K562 (cell line): ENCODE measurements around the gene PET100. TPM values are rescaled to one million over a fixed set of nuclear protein-coding genes. Genes with fewer than 3 reads are reported as not detected.

Experiments
- BCLAF1 ChIP-seq, 2 experiments: fragments of 450-650 bp in 1 of 2; IDR thresholded peaks; 2 replicates each; pipeline ENCODE4 v1.6.1; 2011 to 2017; ENCODE audit warnings: low read depth in 2 of 2, antibody characterized with exemption in 1 of 2, borderline replicate concordance in 1 of 2, low read length in 1 of 2, mild to moderate bottlenecking in 1 of 2, mixed read lengths in 1 of 2; ENCODE audit not compliant: control insufficient read depth in 1 of 2
- HES1 ChIP-seq: fragments of 450-650 bp; IDR thresholded peaks from 2 replicates; pipeline ENCODE4 v1.6.1; 2016; ENCODE audit warnings: low read depth, mild to moderate bottlenecking, moderate library complexity
- ZBTB7A ChIP-seq: IDR thresholded peaks from 2 replicates; pipeline ENCODE4 v1.6.1; 2011; ENCODE audit warnings: low read depth, mild to moderate bottlenecking, low read length, moderate library complexity, borderline replicate concordance; ENCODE audit not compliant: control insufficient read depth
- ZNF140 ChIP-seq: fragments of 250-450 bp; sonication (Bioruptor Pico); IDR thresholded peaks from 2 replicates; pipeline ENCODE4 v1.8.0; 2021; ENCODE audit warnings: moderate library complexity, mild to moderate bottlenecking, inconsistent platforms
- ZNF639 ChIP-seq, 2 experiments: fragments of 200-800 bp in 1 of 2; sonication (Bioruptor generic) in 1 of 2; sonication (generic) in 1 of 2; formaldehyde crosslinking in 1 of 2; IDR thresholded peaks in 1 of 2; conservative IDR thresholded peaks in 1 of 2; 2 replicates each; pipeline versions ENCODE4 v1.5.0 to v1.6.1; 2016 to 2020; ENCODE audit warnings: missing compliant biosample characterization in 1 of 2, missing genetic modification characterization in 1 of 2, missing genetic modification reagents in 1 of 2
- polyA plus RNA-seq, 8 experiments: library from polyadenylated mRNA; depleted of rRNA in 4 of 8; stranded (reverse) in 5 of 8; unstranded in 3 of 8; fragments of >200 nt; fragmentation: Nextera tagmentation in 2 of 8; fragmentation: Illumina TruSeq in 1 of 8; extraction: Ambion mirVana in 2 of 8; extraction: Trizol in 1 of 8; gene quantifications; 2 replicates each; pipeline versions ENCODE4 v1.2.1 to v1.2.3, GENCODE V29; 2011 to 2014; ENCODE audit warnings: inconsistent platforms in 1 of 8, missing spikeins in 1 of 8
- total RNA-seq, 7 experiments: library from RNA; depleted of rRNA in 6 of 7; stranded (reverse); fragments of >200 nt in 6 of 7; fragmentation: Illumina TruSeq in 2 of 7; extraction: Trizol in 2 of 7; gene quantifications; 2 replicates each; pipeline versions ENCODE4 v1.2.1 to v1.2.3, GENCODE V29; 2011 to 2021; ENCODE audit warnings: low replicate concordance in 1 of 7

Gene PET100
- total and polyA plus RNA-seq, 9 of the 15 experiments (the other 6 are each of a cell fraction or from before 2014, with no cell fraction given) = 62.3 to 351 (median 98.3) TPM

DNA sequence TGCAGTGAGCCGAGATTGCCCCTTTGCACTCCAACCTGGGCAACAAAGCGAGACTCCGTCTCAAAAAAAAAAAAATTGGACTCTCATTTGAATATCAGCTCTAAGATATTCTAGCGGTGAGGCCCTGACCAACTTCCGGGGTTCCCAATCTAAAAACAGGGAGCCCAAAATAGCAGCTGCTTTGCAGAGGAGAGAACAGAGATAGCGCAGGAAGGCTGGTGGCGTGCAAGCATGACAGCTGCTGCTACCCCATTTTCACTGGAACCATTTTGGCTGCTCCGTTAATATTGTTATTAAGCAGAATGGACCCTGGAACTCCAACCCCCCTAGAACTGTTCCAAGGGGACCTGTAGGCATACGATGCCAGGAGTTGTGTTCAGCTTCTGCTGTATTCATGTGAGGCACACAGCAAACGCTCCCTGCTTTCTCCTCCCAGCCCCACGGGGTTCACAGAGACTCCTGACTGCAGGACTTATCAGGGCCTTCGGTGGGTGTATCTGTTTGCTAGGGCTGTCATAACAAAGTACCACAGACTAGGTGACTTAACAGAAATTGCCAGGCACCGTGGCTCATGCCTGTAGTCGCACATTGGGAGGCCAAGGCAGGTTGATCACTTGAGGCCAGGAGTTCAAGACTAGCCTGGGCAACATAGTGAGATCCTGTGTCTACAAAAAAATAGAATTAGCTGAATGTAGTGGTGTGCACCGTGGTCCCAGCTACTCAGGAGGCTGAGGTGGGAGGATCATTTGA, 18.8 kb downstream of the PET100 start (continued):
- TF ChIP-seq HES1 = no peak
- no peak for TF ChIP-seq BCLAF1 (IDR thresholded peaks at IDR 0.05; ENCODE audit: borderline replicate concordance in 1 of 2, control insufficient read depth in 1 of 2, low read depth in 2 of 2, low read length in 1 of 2)
- no peak for TF ChIP-seq ZNF140
- no peak for TF ChIP-seq ZNF639 (CRISPR knock-in tag; conservative IDR thresholded peaks at IDR 0.05 in 1 of 2, IDR thresholded peaks at IDR 0.05 in 1 of 2)
- no peak for TF ChIP-seq ZBTB7A
